Measurements from ENCODE around the gene ARHGAP21.

DNA sequence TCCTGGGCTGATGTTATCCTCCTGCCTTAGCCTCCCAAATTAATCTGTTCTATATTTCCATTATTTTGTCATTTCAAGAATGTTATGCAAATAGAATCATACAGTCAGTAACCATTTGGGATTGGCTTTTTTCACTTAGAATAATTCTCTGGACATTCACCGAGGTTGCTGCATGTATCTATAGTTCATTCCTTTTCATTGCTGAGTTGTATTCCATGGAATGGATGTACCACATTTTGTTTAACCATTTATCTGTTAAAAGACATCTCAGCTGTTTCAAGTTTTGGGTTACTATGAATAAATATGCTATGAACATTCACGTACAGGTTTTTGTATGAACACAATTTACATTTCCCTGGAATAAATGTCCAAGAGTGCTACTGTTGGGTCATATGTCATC, 44.9 kb downstream of the ARHGAP21 start:
- TF ChIP-seq, protein P1, sequence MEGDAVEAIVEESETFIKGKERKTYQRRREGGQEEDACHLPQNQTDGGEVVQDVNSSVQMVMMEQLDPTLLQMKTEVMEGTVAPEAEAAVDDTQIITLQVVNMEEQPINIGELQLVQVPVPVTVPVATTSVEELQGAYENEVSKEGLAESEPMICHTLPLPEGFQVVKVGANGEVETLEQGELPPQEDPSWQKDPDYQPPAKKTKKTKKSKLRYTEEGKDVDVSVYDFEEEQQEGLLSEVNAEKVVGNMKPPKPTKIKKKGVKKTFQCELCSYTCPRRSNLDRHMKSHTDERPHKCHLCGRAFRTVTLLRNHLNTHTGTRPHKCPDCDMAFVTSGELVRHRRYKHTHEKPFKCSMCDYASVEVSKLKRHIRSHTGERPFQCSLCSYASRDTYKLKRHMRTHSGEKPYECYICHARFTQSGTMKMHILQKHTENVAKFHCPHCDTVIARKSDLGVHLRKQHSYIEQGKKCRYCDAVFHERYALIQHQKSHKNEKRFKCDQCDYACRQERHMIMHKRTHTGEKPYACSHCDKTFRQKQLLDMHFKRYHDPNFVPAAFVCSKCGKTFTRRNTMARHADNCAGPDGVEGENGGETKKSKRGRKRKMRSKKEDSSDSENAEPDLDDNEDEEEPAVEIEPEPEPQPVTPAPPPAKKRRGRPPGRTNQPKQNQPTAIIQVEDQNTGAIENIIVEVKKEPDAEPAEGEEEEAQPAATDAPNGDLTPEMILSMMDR (optimal IDR thresholded peaks at IDR 0.05 in 1 of 3, IDR thresholded peaks at IDR 0.05 in 1 of 3, conservative IDR thresholded peaks at IDR 0.05 in 1 of 3; ENCODE audit: extremely low read depth in 1 of 3, insufficient read depth in 2 of 3, low read length in 3 of 3), result no peak
- no peak for TF ChIP-seq EZH2 (IDR thresholded peaks at IDR 0.05; ENCODE audit: low read length)
